ENCODE results near the gene CLEC11A. TPM values are rescaled to one million over a fixed set of nuclear protein-coding genes. Genes with fewer than 3 reads are reported as not detected.

Gene CLEC11A
- total and polyA plus RNA-seq, 9 of the 15 experiments (the other 6 are each of a cell fraction or from before 2014, with no cell fraction given) = 0.39 to 43.9 (median 3.4) TPM

GRCh38 chr19:50720921-50721381 is 2.2 kb upstream of the CLEC11A start:
- no peak overlapping the region for H2AFZ ChIP-seq (ENCODE audit: low read depth, low read length)
- H3K4me3 ChIP-seq = no peak overlapping the region
- peaks cover 8 to 18% of the 10 kb centered on the region in 2 experiments; a peak in 4 of 5 replicates for H3K27me3 ChIP-seq (ENCODE audit: control insufficient read depth in 2 of 2, insufficient read depth in 2 of 2, low read length in 2 of 2)
- POLR2A ChIA-PET = interaction anchor here (0.6 to 1.5 kb wide), 5 partner anchors 15 to 1395 kb away, joined by 3 to 5 read pairs (median 3); no protein-coding TSS in a partner anchor
- peaks cover 12 to 73% of the 10 kb centered on the region in 2 experiments for H3K4me1 ChIP-seq (replicated peaks in 1 of 2; ENCODE audit: control insufficient read depth in 2 of 2, insufficient read depth in 2 of 2, low read length in 2 of 2)
- in situ Hi-C loops (cut with MboI) = no loop called here
- H3K36me3 ChIP-seq (ENCODE audit: control insufficient read depth, insufficient read depth, low read length) = no peaks in the 10 kb centered on the region
- 22% methylated on average over 8 of the region's 8 CpGs for WGBS (ENCODE audit: insufficient coverage, low coverage, missing lambda C conversion rate)
- CTCF ChIA-PET (ENCODE audit: low intra/inter-chr PET ratio) = no interaction called here
- peaks cover 9% of the 10 kb centered on the region for H3K79me2 ChIP-seq (ENCODE audit: control insufficient read depth, insufficient read depth, low read length)
- no peak overlapping the region for H3K27ac ChIP-seq (ENCODE audit: extremely low read depth, low read depth, low read length)
- intact Hi-C loops (cut with micrococcal nuclease) = no loop called here
- no peak overlapping the region for H3K4me2 ChIP-seq (ENCODE audit: insufficient read depth, low read length)
- no TSS peak for BruUV-seq (replicated peaks)
- FAIRE-seq (peak; percentile 76), ATAC-seq (no peak), DNase-seq (ENCODE audit: extremely low read depth in 1 of 4, low spot score in 3 of 4) (peak in 1 of 4 experiments; percentile 55)
- H3K9ac ChIP-seq (ENCODE audit: insufficient read depth in 1 of 2, low read depth in 2 of 2, low read length in 2 of 2) = peak overlapping the region in 1 of 2 experiments; percentile 29; a peak in 1 of 4 replicates
- no peaks in the 10 kb centered on the region for H3K9me1 ChIP-seq (ENCODE audit: control insufficient read depth, insufficient read depth, low read length)
- H3K9me3 ChIP-seq (replicated peaks; ENCODE audit: control insufficient read depth, insufficient read depth, low read depth, low read length) = no peaks in the 10 kb centered on the region
- H4K20me1 ChIP-seq (replicated peaks; ENCODE audit: control insufficient read depth, insufficient read depth, low read length) = peaks cover 5% of the 10 kb centered on the region; the same call in 1 of the 2 replicates
- TF ChIP-seq RAD21 (CRISPR knock-in tag; conservative IDR thresholded peaks at IDR 0.05 in 1 of 2, IDR thresholded peaks at IDR 0.05 in 1 of 2) (peak; percentile 34 to 43; a peak in 3 of 4 replicates), ZNF239 (CRISPR knock-in tag; IDR thresholded peaks at IDR 0.05) (no peak), NRF1 (conservative IDR thresholded peaks at IDR 0.05 in 1 of 2, IDR thresholded peaks at IDR 0.05 in 1 of 2) (peak in 1 of 2 experiments; percentile 31; a peak in 2 of 4 replicates), ZNF274 (IDR thresholded peaks at IDR 0.05; ENCODE audit: borderline replicate concordance, low read depth, low read length) (no peak), IFI16 (CRISPR knock-in tag; IDR thresholded peaks at IDR 0.05) (no peak), KDM5B (IDR thresholded peaks at IDR 0.05; ENCODE audit: insufficient replicate concordance, low read depth, low read length) (no peak), BRD4 (IDR thresholded peaks at IDR 0.05) (no peak), PTBP1 (IDR thresholded peaks at IDR 0.05; ENCODE audit: low read depth, low read length) (no peak), TOE1 (IDR thresholded peaks at IDR 0.05; ENCODE audit: borderline replicate concordance) (no peak), TOE1 (CRISPR knock-in tag; IDR thresholded peaks at IDR 0.05; ENCODE audit: borderline replicate concordance, low read depth) (no peak), HMGN3 (IDR thresholded peaks at IDR 0.05; ENCODE audit: borderline replicate concordance, extremely low read depth, insufficient read length, low read depth, low read length) (no peak), CTCFL (IDR thresholded peaks at IDR 0.05; ENCODE audit: borderline replicate concordance, insufficient read depth, low read depth, low read length, poor library complexity, severe bottlenecking) (peak; percentile 64), DDX20 (tag; IDR thresholded peaks at IDR 0.05; ENCODE audit: low read depth) (no peak), CEBPB (tag; IDR thresholded peaks at IDR 0.05) (no peak), TAF9B (IDR thresholded peaks at IDR 0.05; ENCODE audit: partially characterized antibody) (no peak), TCF3 (CRISPR knock-in tag; IDR thresholded peaks at IDR 0.05) (no peak), HEY1 (CRISPR knock-in tag; IDR thresholded peaks at IDR 0.05; ENCODE audit: borderline replicate concordance) (no peak), CTCF (IDR thresholded peaks at IDR 0.05 in 2 of 3, conservative IDR thresholded peaks at IDR 0.05 in 1 of 3; ENCODE audit: insufficient read depth in 2 of 3, low read depth in 1 of 3, low read length in 3 of 3) (peak; percentile 34 to 52 (median 44); a peak in 5 of 6 replicates)
